ENCODE measurements around the gene ZBTB17. TPM values are rescaled to one million over a fixed set of nuclear protein-coding genes. Genes with fewer than 3 reads are reported as not detected.

The ZBTB17 gene
- polyA plus RNA-seq, 1 experiment: 21.4 TPM

DNA sequence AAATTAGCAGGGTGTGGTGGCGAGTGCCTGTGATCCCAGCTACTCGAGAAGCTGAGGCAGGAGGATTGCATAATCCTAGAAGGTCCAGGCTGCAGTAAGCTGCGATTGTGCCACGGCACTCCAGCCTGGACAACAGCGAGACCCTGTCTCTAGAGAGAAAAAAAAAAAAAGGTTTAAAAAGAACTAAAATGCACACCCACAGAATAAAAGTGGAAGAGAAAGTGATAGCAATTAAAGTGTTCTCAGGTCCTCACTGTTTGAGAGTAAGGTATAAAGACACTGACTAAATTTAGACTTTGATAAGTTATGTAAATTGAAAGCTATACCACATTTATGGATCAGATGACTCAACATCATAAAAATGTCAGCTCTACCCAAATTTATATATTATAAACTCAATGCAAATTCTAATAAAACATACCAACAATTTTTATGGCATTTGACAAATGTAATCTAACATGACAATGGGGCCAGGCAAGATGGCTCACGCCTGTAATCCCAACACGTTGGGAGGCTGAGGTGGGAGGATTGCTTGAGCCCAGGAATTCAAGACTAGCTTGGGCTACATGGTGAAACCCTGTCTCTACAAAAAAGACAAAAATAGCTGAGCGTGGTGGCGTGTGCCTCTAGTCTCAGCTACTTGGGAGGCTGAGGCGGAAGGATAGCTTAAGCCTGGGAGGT lies 11.8 kb downstream of the ZBTB17 start:
- ChIA-PET CTCF (interaction anchor here (0.6 to 0.8 kb wide), 3 partner anchors 11 to 148 kb away, joined by 3 read pairs; no protein-coding TSS in a partner anchor), POLR2A (interaction anchor here (0.7 kb wide), 1 partner anchor 548 kb away, joined by 3 read pairs; no protein-coding TSS in a partner anchor)
- DNase-seq (ENCODE audit: low read depth, low spot score): no peak

DNA sequence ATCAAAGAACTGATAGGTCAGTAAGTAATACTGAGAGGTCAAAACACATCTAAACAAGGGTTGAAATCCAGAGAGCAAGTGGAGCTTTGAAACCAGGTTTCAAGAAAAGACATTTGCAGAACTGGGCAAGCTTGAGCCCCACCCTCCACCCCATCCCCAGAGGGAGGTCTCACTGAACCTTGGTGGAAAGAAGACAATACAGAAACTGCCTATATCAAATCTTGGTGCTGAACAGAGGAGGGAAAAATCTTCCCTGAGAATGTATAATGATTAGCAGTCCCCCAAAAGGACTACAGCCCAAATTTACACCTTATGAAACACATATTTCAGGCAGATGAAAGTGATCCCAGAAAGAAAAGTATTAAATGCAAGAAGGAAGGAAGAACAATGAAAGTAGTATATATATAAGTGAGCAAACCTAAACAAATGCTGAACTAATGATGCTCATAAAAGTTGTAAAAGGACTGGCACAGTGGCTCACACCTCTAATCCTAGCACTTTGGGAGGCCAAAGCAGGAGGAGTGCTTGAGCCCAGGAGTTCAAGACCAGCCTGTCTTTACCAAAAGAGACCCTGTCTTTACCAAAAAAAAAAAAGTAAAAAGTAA lies 12.4 kb downstream of the ZBTB17 start:
- POLR2A ChIA-PET: interaction anchor here (0.7 kb wide), 1 partner anchor 547 kb away, joined by 3 read pairs; no protein-coding TSS in a partner anchor
- Histone ChIP-seq H3K4me3 (ENCODE audit: low read depth, low read length) (no peak overlapping the region), H3K9me3 (ENCODE audit: control insufficient read depth, insufficient read depth, low read length) (no peaks in the 10 kb centered on the region), H3K27ac (ENCODE audit: low read depth, low read length) (no peak overlapping the region), H3K27me3 (ENCODE audit: control insufficient read depth, insufficient read depth, low read length) (no peaks in the 10 kb centered on the region)
- CTCF ChIA-PET: no interaction called here
- TF ChIP-seq, protein P1, sequence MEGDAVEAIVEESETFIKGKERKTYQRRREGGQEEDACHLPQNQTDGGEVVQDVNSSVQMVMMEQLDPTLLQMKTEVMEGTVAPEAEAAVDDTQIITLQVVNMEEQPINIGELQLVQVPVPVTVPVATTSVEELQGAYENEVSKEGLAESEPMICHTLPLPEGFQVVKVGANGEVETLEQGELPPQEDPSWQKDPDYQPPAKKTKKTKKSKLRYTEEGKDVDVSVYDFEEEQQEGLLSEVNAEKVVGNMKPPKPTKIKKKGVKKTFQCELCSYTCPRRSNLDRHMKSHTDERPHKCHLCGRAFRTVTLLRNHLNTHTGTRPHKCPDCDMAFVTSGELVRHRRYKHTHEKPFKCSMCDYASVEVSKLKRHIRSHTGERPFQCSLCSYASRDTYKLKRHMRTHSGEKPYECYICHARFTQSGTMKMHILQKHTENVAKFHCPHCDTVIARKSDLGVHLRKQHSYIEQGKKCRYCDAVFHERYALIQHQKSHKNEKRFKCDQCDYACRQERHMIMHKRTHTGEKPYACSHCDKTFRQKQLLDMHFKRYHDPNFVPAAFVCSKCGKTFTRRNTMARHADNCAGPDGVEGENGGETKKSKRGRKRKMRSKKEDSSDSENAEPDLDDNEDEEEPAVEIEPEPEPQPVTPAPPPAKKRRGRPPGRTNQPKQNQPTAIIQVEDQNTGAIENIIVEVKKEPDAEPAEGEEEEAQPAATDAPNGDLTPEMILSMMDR (IDR thresholded peaks at IDR 0.05; ENCODE audit: low read depth, low read length): no peak
- DNase-seq (ENCODE audit: low read depth, low spot score): no peak

More for the DNA sequence above, 11.8 kb downstream of the ZBTB17 start:
- Histone ChIP-seq H3K27me3 (ENCODE audit: control insufficient read depth, insufficient read depth, low read length) (no peaks in the 10 kb centered on the region), H3K27ac (ENCODE audit: low read depth, low read length) (no peak overlapping the region), H3K9me3 (ENCODE audit: control insufficient read depth, insufficient read depth, low read length) (peaks cover 5% of the 10 kb centered on the region), H3K4me3 (ENCODE audit: low read depth, low read length) (no peak overlapping the region)
- TF ChIP-seq, protein P1 (IDR thresholded peaks at IDR 0.05; ENCODE audit: low read depth, low read length): no peak

DNA sequence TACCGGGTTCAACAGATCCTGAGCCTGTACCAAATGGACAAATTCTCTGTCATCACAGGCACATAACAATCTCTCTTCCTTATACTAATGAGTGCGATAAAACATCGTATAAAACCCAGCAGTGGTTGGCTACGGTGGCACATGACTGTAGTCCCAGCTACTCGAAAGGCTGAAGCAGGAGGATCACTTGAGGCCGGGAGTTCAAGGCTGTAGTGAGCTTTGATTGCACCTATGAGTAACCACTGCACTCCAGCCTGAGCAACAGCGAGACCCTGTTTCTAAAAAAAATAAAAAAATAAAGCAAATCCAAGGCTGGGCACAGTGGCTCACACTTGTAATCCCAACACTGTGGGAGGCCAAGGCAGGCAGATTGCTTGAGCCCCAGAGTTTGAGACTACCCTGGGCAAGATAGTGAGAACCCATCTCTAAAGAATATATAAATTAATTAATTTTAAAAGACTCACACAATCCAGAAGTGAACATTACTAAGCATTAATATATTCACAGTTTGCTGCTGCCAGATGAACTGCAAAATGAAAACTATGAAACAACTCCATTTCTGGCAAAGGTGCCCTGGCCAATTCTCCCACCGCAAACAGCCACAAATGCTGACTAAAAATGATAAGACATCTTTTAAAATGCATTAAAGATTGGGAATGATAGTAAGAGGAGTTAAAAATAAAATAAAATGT lies 13.1 kb downstream of the ZBTB17 start:
- Histone ChIP-seq H3K4me3 (ENCODE audit: low read depth, low read length) (no peak overlapping the region), H3K27ac (ENCODE audit: low read depth, low read length) (no peak overlapping the region), H3K9me3 (ENCODE audit: control insufficient read depth, insufficient read depth, low read length) (no peaks in the 10 kb centered on the region), H3K27me3 (ENCODE audit: control insufficient read depth, insufficient read depth, low read length) (no peaks in the 10 kb centered on the region)
- TF ChIP-seq, protein P1 (IDR thresholded peaks at IDR 0.05; ENCODE audit: low read depth, low read length): no peak
- no peak for DNase-seq (ENCODE audit: low read depth, low spot score)
- ChIA-PET POLR2A (no interaction called here), CTCF (no interaction called here)

DNA sequence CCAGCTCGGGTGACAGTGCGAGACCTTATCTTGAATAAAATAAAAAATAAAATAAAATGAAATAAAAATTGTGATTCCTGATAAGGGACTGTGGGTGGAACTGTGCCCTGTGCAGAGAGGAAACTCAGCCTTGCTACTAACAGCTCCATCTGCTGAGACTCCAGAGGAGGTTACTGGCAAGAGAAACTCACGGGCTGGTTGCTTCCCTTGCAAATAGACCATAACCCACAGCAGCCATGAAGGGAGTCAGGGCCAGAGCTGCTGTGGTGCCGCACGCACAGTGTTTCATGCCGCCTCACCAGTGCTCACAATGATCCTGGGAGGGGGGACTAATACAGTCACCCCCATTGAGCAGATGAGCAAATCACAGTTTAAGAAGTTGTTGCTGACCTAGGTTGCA lies 13.7 kb downstream of the ZBTB17 start:
- ChIA-PET CTCF (no interaction called here), POLR2A (no interaction called here)
- H3K27ac ChIP-seq (ENCODE audit: low read depth, low read length): no peak overlapping the region
- TF ChIP-seq, protein P1 (IDR thresholded peaks at IDR 0.05; ENCODE audit: low read depth, low read length): no peak
- no peak for DNase-seq (ENCODE audit: low read depth, low spot score)
- no peaks in the 10 kb centered on the region for H3K27me3 ChIP-seq (ENCODE audit: control insufficient read depth, insufficient read depth, low read length)
- no peak overlapping the region for H3K4me3 ChIP-seq (ENCODE audit: low read depth, low read length)
- no peaks in the 10 kb centered on the region for H3K9me3 ChIP-seq (ENCODE audit: control insufficient read depth, insufficient read depth, low read length)

DNA sequence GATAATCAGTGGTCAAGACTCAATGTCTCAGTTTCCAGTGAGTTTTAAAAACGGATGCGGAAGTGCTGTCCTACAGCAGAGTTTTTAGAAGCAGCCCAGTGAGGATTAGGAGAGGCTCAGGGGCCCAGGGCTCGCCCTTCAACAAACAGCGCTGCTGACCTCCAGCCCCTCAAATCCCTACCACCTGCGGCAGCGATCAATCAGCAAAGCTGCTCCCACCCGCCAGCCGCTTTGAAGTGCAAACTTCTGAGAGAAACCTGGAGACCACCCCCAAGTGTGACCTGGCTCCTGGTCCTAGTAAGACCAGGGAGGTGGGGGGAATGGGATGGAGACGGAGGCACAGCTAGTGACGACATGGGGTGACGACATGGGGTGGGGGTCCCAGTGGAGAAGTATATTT lies 14.4 kb downstream of the ZBTB17 start:
- DNase-seq (ENCODE audit: low read depth, low spot score): no peak
- Histone ChIP-seq H3K27me3 (ENCODE audit: control insufficient read depth, insufficient read depth, low read length) (no peaks in the 10 kb centered on the region), H3K27ac (ENCODE audit: low read depth, low read length) (no peak overlapping the region), H3K9me3 (ENCODE audit: control insufficient read depth, insufficient read depth, low read length) (no peaks in the 10 kb centered on the region), H3K4me3 (ENCODE audit: low read depth, low read length) (no peak overlapping the region)
- CTCF ChIA-PET: interaction anchor here (1.0 kb wide), 1 partner anchor 72 kb away, joined by 3 read pairs; no protein-coding TSS in a partner anchor
- TF ChIP-seq, protein P1 (IDR thresholded peaks at IDR 0.05; ENCODE audit: low read depth, low read length): no peak
- POLR2A ChIA-PET: no interaction called here
